IPS-NIHi7 (cell line): ENCODE data around the gene DDX21.
A peak's percentile ranks its signal among the peaks of the same experiment; 100 is the strongest.
"Not testable (repeated sequence)": the region's sequence is repeated elsewhere in the genome, so short reads cannot be mapped to it uniquely, and the experiment has no call there.

ENCODE experiments used
- DNase-seq: peaks from one replicate; pipeline ENCODE4 v3.0.0; 2012; ENCODE audit warnings: mixed read lengths; ENCODE audit errors: extremely low spot score

Gene DDX21

DNA sequence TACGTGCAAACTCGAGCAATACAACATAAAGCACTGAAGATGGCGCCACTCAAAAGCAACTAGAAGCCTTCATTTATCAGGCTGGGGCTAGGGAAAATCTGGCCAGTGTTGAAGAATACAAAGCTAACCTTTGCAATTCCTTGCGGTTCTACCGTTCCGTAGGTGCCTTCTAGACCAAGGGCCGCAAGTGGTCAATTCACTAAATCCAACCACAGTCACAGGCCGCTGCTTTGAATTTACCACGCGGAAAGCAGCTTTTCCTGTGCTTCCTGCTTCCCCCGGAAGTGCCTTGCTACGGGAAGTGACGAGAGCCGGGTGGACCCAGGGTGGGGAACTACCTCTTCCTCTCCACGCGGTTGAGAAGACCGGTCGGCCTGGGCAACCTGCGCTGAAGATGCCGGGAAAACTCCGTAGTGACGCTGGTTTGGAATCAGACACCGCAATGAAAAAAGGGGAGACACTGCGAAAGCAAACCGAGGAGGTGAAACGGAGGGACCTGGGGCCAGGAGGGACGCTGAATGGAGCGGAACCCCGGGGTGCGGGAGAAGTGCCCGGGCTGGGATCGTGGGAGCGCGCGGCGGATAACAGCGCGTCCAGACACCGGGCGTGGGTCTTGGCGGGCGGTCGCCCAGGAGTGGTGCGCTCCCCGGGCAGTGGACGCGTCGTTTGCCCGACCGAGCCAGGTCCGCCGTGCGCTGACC lies at the start of gene DDX21:
Gene DDX21 (plus strand): TSS at position 339 of the 701 bp plus-strand sequence. CDS start 56 bp downstream, at position 395.
- DNase-seq = peak; percentile 92

DNA sequence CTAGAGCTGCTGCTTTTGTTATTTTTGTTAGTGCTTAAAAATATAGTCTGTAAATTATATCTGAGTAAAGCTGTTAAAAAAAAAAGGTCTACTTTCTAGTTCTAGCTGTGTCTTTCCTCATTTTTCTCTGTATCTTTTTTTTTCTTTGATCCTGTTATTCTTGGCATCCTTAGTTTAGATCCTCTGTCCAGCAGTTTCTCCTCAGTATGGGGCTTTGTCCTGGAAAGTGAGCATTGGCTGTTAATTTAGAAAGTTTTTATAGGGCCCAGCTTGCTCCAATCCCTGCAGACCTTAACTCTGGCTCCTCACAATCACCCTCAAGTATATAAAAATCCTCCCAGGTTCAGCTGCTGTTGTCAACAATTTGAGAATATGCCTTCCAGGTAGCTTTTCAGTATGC lies 31.4 kb upstream of the DDX21 start:
- no peak for DNase-seq

DNA sequence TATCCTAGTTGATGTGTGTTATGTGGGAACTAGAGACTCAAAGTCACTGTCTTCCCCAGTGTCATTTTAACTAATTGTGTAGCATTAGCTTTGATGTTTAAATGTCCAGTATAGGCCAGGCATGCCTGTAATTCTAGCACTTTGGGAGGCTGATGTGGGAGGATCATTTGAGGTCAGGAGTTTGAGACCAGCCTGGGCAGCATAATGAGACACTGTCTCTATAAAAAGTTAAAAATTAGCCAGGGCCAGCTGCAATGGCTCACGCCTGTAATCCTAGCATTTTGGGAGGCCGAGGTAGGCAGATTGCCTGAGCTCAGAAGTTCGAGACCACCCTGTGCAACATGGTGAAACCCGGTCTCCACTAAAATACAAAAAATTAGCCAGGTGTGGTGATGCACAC lies 30.5 kb upstream of the DDX21 start:
- no peak for DNase-seq

DNA sequence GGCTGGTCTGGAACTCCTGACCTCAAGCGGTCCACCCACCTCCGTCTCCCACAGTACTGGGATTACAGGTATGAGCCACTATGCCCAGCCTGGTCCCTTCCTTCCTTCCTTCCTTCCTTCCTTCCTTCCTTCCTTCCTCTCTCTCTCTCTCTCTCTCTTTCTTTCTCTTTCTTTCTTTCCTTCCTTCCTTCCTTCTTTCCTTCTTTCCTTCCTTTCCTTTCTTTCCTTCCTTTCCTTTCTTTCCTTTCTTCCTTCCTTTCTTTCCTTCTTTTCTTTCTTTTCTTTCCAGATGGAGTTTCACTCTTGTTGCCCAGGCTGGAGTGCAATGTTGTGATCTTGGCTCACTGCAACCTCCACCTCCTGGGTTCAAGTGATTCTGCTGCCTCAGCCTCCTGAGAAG lies 26.8 kb upstream of the DDX21 start:
- DNase-seq = not testable (repeated sequence)

DNA sequence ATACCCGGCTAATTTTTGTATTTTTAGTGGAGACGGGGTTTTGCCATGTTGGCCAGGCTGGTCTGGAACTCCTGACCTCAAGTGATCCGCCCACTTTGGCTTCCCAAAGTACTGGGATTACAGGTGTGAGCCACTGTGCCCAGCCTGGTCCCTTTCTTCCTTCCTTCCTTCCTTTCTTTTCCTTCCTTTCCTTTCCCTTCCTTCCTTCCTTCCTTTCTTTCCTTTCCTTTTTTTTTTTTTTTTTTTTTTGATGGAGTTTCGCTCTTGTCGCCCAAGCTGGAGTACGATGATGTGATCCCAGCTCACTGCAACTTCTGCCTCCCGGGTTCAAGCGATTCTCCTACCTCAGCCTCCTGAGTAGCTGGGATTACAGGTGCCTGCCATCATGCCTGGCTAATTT lies 26.1 kb upstream of the DDX21 start:
- not testable (repeated sequence) for DNase-seq

DNA sequence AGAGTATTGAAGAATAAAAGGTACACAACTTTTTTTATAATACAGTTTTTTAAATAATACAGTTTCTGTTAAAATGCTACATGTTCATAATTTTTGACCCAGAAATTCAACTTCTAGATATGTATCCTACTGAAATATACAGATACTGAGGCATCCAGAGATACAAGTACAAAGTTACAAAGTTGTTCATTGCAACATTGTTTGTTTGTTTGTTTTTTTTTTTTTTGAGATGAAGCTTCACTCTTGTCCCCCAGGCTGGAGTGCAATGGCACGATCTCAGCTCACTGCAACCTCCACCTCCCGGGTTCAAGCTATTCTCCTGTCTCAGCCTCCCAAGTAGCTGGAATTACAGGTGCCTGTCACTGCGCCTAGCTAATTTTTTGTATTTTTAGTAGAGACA lies 23.1 kb upstream of the DDX21 start:
- not testable (repeated sequence) for DNase-seq

DNA sequence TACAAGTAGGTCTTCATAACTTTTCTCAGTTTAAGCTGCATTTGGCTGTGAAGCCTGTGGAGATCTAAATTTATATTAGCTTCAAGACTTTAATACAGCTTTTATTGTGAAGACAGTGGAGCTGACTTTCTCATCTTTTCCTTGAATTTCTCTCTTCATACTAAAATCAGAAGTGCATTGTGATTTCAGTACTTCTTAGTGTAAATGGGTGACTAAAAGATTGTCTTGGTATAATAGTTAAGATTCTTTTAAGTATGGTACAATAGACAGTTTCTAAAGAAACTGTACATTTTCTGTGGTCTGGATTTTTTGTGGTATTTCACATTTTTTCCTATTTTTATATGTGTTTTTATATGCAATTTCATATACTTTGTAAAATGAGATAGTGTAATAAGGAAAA lies 21.0 kb upstream of the DDX21 start:
- DNase-seq = no peak

DNA sequence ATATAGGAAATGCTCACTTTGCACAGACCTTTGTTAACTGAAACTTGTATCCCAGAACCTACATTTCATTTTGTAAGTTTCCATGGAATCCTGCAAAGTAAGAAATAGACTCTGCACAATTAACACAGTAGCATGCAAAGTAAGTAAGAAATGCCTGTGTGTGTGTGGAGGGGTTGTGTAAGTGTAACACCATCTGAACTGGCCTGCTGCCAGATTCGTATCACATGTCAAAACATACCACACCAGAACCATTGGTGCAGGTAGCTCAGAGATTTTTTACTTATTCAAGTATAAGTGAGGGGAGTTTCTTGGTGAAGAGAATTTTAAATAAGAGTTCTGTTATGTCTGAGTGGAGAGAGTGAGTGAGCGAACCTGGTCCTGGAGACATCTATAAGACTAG lies 17.9 kb upstream of the DDX21 start:
- no peak for DNase-seq

DNA sequence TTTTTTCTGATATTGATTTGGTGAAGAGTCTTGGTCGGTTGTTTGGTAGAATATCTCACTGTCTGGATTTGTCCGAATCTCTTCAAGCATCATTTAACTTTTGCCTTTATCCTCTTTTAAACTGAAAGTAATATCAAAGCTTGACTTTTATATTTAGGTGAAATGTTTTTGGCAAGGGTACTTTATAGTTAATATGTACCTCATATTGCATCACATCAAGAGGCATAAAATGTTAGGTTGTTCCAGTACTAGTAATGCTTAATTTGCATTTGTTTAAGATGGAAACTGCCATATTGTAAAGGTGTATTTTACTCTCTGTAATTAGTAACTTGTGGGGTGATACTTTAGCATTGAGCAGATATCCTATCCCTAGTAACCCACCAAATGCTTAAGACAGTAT lies 17.1 kb upstream of the DDX21 start:
- no peak for DNase-seq

DNA sequence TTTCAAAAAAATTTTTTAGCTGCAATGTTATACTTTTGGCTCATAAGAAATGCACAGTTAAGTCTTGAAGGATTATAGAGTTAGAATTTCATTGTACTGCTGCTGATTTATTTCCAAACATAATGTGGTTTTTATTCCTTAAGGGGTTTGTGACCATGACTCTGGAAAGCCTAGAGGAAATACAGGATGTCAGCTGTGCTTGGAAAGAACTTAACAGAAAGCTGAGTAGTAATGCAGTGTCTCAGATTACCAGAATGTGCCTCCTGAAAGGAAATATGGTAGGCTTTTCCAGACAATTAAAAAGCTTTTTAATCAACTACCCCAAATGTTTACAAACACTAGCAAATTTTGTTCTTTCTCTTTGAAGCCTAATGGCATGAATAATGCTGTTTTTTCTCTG lies 15.1 kb upstream of the DDX21 start:
- DNase-seq = not testable (repeated sequence)

DNA sequence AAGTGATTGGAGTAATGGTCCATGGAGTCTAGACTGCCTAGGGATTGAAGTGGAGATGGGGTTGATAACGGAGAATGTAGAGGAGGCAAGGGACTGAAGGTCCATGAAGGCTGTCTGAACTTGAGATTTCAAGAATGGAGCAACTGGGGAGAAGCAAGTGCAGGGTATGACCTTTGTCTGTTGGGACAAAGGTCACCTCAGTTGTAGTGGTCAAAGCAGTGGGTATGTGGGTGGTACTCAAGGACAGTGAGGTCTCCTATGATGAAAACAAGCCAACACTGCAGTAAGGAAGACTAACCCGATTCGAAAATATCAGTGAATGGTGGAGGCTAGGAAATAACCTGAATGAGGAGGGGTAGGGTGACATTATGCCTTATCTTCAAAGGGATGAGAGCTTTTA lies 5.4 kb upstream of the DDX21 start:
- no peak for DNase-seq

DNA sequence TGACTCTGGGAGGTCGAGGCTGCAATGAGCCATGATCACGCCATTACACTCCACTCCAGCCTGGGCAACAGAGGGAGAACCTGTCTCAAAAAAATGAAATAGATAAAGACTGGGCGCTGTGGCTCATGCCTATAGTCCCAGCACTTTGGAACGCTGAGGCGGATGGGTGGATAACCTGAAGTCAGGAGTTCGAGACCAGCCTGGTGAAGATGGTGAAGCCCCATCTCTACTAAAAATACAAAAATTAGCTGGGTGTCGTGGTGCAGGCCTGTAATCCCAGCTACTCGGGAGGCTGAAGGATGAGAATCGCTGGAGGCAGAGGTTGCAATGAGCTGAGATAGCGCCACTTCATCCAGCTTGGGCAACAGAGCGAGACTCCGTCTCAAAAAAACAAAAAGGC lies 1.1 kb upstream of the DDX21 start:
- no peak for DNase-seq

DNA sequence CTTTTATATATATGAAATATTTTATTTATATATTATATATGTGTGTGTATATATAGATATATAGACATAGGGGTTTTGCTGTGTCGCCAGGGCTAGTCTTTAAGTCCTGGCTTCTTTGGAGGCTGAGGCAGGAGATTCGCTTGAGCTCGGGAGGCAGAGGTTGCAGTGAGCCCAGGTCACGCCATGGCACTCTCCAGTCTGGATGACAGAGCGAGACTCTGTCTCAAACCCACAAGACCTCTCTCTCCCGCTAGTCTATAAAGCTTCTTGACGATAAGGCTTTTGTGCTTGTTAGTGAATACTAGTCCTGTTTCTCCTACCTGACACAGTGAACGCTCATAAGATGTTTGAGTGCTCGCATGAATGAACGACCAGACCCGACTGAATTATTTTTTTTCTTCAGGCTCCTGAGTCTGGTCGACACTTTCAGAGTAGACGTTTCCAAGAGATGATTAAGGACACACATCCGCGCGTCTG lies 577 bp upstream of the DDX21 start:
- peak; percentile 16 for DNase-seq

DNA sequence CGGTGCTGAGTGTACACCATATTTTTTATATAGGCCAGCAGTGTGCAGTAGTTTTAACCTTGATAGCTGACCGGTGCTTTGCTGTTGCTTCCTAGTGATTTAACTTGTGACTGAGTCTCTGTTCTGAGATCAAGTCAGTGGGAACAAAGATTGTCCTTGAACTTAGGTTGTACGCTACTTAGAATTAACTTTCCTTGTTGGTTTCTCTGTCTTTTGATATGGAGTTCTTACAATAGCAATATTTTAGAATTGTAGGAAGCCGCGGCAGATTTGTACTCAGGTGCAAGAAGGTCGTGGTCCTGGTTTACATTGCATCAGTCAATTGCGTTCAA lies 1.3 kb downstream of the DDX21 start:
- DNase-seq = no peak

DNA sequence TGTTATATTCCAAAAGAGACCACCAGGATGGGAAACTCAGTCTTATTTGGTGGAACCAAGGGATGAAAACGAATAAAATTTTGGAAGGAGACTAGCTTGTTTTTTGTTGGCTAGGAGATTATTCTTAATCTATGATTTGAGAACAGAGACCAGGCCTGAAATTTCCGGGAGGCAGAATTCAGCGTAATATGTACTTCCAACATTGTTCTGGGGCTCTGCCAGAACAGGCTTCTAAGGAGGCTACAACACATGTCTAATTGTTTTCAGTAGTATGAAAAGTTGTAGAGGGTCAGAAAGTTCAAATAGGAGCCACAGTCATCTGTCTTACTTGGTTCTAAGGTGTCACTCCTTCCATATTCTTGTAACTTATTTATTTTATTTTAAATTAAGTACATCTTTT lies 1.7 kb downstream of the DDX21 start:
- DNase-seq = no peak

DNA sequence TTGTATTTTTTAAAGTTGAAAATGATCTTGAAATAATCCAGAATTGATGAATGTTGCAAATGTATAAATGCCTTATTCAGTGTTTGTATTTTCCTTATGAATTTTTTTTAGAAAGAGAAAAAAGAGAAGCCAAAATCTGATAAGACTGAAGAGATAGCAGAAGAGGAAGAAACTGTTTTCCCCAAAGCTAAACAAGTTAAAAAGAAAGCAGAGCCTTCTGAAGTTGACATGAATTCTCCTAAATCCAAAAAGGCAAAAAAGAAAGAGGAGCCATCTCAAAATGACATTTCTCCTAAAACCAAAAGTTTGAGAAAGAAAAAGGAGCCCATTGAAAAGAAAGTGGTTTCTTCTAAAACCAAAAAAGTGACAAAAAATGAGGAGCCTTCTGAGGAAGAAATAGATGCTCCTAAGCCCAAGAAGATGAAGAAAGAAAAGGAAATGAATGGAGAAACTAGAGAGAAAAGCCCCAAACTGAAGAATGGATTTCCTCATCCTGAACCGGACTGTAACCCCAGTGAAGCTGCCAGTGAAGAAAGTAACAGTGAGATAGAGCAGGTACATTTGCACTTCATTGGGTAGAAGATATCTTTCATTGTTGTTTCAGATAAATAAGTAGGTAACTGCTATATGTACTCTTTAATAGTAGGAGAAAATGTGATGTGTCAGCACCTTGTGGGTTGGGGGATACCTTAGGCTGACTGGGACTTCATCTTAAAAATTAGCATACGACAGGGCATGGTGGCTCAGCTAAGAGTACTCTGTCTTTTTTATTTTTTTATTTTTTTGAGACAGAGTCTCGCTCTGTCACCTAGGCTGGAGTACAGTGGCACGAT lies 3.9 kb downstream of the DDX21 start:
- DNase-seq = no peak

DNA sequence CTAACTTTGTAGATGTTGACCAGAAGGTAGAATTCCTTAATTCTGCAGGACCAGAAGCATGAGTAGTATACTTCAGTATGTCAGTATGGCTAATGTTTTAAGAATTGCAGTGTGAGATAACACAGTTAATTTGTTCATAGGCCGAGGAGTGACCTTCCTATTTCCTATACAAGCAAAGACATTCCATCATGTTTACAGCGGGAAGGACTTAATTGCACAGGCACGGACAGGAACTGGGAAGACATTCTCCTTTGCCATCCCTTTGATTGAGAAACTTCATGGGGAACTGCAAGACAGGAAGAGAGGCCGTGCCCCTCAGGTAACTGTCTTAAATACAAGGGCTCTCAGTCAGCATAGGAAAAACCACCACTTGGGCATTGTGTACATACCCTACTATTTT lies 7.2 kb downstream of the DDX21 start:
- no peak for DNase-seq

DNA sequence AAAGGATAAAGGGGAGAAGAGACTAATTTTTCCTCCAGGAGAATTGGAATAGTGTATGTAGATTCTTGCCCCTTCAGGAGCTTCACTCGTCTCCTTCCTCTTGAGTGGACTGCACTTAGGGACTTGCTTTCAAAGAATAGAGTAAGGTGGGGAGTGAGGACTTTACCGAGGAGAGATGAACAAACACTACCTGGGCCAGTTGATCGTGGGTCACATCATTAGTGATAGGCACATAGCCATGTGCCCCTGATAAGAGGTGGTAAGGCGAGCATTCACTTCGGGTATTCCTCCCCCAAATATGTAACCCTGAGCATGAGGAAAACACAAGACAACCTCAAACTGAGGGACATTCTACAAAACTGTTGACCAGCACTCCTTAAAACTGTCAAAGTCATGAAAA lies 18.0 kb downstream of the DDX21 start:
- no peak for DNase-seq

DNA sequence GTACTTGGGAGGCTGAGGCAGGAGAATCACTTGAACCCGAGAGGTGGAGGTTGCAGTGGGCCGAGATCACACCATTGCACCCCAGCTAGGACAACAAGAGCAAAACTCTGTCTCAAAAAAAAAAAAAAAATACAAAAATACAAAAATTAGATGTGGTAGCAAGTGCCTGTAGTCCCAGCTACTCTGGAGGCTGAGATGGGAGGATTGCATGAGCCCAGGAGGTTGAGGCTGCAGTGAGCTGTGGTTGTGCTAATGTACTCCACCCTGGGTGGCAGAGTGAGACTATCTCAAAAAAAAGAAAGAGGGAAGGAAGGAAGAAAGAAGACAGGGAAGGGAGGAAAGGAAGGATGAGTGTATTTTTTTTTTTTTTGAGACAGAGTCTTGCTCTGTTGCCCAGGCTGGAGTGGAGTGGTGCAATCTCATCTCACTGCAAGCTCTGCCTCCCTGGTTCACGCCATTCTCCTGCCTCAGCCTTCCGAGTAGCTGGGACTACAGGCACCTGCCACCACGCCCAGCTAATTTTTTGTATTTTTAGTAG lies 20.0 kb downstream of the DDX21 start:
- DNase-seq = not testable (repeated sequence)

DNA sequence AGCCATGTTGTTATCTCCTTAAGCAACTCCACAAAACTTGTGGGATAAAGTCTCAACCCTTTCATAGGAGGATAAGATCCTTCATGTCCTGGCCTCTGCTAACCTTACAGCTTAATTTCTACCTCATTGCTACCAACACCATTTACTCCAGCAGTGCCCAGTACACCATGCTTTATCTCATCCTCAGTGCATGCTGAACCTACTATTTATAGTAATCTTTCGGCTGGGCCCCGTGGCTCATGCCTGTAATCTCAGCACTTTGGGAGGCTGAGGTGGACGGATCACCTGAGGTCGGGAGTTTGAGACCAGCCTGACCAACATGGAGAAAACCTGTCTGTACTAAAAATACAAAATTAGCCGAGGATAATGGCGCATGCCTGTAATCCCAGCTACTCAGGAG lies 23.8 kb downstream of the DDX21 start:
- DNase-seq = not testable (repeated sequence)

DNA sequence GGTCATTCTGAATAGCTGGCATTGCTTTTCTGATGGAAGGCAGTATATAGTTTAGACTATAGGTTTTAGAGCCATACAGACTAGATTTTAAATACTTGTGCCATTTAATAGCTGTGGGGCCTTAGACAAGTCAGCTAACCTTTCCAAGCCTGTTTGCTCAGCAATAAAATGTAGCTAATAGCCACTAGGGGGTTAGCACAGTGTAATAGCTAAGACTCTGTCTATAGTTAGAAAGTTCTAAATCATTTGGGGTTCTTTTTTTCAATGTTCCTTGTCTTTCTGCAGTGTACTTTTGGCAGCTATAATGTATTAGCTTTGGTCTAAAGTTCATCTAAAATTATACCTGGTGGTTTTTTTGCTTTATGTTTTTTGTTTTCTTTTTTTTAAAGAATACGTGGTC lies 25.1 kb downstream of the DDX21 start:
- DNase-seq = no peak

DNA sequence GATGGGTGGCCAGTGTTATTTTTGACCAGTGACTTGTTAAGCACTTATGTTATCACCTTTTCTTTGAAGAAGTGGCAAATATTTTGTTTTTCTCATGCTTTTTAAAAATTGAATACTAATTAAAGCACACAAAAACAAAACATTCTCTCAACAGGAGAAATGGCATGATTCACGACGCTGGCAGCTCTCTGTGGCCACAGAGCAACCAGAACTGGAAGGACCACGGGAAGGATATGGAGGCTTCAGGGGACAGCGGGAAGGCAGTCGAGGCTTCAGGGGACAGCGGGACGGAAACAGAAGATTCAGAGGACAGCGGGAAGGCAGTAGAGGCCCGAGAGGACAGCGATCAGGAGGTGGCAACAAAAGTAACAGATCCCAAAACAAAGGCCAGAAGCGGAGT lies 26.4 kb downstream of the DDX21 start:
- DNase-seq = no peak

DNA sequence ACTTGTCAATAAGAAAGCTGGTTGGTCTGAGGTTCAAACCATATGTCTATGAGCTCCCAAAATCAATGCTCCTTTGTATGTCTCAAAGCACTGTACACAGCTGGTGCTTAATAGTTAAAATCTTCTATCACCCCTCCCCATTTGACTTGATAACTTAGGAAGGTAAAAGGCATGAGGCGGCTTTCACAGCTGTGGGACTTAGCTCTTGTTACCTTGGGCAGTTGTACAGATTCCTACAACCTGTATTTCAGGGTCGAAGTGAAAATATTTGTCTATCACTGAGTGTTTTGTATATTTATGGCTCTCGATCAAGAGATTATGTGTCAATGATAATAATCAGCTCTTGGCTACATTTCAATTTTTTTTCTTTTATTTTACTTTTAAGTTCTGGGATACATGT lies 31.6 kb downstream of the DDX21 start:
- no peak for DNase-seq
